Stimulated activated CD4-positive, alpha-beta T cell treated with anti-CD3 and anti-CD28 coated beads, Interleukin-4, amount 100 ng/mL, for 4 hours (primary cell): ENCODE results near the gene RPL37.
A peak's percentile ranks its signal among the peaks of the same experiment; 100 is the strongest.
"Not testable (repeated sequence)": the region's sequence is repeated elsewhere in the genome, so short reads cannot be mapped to it uniquely, and the experiment has no call there.

Experiments
- DNase-seq, 2 experiments: peaks; one replicate each; pipeline ENCODE4 v3.0.0-alpha.2; 2020

The RPL37 gene

GRCh38 chr5:40833712-40834229 is 1.3 kb downstream of the RPL37 start:
- no peak for DNase-seq

GRCh38 chr5:40832345-40832744 is 2.7 kb downstream of the RPL37 start:
- no peak for DNase-seq

- no peak for DNase-seq
These were observed 3.4 kb downstream of the RPL37 start for GRCh38 chr5:40831346-40832210.

DNA sequence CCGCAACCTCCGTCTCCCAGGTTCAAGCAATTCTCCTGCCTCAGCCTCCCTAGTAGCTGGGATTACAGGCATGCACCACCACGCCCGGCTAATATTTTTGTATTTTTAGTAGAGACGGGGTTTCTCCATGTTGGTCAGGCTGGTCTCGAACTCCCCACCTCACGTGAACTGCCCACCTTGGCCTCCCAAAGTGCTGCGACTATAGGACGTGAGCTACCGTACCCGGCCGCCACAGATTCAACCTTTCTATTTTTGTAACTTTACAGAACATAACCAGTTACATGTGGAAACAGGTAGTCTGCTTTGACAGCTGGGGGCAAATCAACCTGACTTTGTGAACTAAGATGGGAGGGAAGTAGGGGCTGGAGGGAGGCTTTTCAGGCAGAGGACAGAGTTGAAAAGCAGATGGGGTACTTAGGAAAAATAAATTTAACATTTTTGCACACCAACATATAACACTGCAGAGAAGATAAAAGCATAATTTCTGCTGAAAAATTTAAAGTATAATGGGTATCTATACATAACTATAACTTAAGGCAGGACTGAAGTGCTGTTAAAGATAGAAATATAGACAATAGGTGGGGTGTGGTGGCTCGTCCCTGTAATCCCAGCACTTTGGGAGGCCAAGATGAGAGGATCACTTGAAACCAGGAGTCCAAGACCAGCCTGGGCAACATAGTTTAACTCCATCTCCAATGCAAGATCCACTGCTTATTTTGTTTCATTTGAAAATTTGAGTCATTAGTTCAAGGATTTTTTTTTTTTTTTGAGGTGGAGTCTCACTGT is 5.1 kb downstream of the RPL37 start:
- no peak for DNase-seq

DNA sequence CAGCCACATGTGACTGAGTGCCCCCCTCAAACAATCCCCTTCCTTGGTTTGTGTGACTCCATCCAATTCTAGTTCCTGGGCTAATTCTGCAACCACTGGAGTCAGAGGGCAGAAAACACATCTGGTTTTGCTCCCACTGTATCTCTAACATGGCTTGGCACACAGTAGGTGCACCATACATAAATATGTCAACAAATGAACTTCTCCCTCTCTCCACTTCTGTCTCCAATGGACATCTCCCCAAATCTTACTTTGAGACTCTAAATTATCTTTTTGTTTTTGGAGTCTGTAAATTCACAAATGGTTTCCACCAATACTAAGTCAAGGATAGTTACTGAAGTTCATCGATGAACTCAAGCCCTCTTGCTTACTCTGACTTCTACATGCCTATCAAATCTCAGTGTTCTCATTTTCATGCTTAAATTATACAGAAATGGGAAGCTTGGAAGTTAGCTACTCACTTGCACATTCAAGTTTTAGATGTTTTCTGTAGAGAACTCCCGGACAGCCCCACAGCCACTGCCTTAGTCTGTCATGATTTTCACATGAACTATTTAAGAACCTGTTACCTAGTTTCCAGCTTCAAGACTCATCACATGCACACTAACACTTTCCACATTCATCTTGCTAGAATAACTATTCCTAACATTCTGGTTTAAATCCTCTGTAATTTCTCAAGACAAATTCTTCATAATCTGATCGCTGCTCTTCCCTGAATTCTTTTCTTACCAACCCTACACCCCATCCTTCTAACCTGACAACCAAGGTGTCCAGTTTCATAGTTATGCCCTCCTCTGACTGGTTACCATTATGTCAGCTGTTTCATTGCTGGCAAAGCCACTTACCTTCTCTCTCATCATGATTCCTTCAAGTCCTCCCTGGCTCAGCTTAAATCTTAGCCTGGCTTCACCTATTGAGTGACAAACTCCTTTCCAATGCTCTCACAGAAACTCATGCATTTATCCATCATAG is 6.0 kb downstream of the RPL37 start:
- no peak for DNase-seq

- DNase-seq: no peak
These were observed 6.9 kb downstream of the RPL37 start for GRCh38 chr5:40828021-40828631.

GRCh38 chr5:40827188-40827977 is 7.6 kb downstream of the RPL37 start:
- DNase-seq: no peak

GRCh38 chr5:40826489-40827187 is 8.4 kb downstream of the RPL37 start:
- DNase-seq: no peak

- not testable (repeated sequence) for DNase-seq
These were observed 9.5 kb downstream of the RPL37 start for GRCh38 chr5:40825461-40826043.

DNA sequence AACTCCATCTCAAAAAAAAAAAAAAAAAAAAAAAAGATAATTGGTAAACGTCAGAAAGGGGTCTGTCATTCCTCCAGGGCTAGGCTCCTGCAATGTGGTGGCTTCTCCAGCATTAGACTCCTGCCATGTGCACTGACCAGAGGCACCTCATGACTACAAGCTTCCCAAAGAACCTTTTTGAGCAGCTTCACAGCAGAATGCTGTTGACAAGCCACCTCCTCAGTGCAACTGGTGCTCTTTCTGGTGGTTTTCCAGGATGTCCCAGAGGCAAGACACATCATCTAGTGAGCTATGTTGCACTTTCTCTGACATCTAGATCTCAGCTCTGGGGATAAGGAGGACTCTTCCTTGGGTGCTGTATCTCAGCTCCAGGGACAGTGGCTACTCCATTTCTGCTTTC is 11.6 kb downstream of the RPL37 start:
- no peak for DNase-seq

DNA sequence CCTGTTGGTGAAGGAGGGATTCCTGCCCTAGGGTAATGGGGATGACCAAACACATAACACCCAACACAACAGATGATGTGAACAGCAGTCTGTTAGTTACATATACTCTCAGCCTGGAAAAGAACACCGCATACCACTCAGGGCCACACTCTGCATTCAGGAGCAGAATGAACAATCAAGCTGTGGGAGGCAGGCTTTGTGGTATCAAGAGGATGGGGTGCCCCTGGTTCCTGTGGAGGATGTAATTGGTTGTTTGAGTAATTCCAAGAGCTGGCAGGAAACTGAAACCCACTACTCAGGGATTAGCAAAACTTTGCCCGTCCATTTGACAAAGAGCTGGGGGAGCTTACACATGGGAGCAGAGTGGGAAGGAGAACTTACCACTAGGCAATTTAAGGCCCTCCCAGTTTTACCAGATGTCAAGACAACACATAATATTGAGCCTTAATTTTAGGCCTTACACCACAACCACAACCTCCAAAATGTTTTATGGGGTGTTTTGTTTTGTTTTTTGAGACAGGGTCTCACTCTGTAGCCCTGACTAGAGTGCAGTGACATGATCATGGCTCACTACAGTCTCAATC is 21.2 kb downstream of the RPL37 start:
- no peak for DNase-seq

GRCh38 chr5:40812125-40812524 is 22.9 kb downstream of the RPL37 start:
- no peak for DNase-seq

DNA sequence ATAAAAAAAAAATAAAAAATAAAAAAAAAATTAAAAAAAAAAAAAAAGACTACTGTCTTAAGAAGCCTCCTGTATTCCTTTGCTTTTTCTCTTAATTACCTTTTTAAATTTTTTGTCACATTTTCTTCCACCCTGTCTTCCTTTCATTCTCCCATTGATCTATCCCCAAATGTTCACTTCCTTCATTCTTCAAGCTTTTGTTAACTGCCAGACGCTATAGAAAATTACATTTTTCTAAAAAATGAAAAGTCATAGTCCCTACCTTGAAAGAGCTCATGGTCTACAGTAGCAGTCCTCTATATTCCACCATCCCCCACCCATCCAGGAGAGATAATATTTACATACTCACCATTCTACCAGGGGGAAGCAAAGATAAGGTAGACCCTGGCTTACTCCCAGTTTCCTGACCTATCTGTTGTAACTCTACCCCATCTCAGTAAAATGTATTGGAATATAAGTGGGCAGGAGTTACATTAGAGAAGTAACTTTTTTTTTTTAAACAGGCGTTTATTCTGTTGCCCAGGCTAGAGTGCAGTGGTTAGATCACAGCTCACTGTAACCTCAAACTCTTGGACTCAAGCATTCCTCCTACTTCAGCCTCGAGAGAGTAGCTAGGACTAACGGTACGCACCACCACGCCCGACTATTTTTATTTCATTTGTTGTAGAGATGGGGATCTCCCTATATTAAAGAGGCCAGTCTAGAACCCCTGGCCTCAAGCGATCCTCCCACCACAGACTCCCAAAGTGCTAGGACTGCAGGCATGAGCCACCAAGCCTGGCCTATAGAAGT is 33.1 kb downstream of the RPL37 start:
- DNase-seq: no peak

DNA sequence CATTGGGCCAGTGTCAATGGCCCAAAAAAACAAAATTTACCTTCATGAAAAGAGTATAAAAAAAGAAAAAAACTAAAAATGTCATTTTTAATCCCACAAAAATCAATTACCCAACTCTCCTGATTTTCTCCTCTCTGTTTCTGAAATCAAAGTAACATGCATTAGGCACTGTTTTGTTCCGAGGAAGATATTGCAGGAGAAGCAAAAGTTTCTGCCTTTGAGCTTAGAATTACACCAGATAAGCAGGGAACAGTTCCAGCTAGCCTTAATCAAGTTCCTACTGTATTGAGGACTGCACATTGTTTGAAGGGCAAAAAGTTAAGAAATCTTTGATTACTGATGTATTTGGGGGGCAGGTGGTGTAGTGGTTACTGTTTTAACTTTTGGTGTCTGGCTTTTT is 35.8 kb downstream of the RPL37 start:
- DNase-seq: no peak

DNA sequence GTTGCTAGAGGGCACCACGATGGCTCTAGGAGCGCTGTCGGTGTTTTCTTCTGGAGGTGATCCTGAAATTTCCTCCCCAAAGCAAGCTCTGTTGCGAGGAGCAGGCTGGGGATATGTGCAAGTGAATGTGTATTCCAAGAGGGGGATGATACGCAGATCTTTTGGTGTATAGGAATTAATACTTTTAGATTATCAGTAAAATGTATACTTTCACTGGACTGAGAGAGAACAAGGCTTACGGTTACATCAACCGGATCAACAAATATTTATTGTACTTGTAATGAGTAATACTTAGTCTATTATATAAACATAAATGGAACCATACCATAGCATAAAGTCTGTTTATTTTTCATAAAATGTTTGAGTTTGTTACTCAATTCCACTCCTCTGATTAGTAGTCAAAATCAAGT is 36.2 kb downstream of the RPL37 start:
- no peak for DNase-seq

- DNase-seq: peak; percentile 83 to 90
These were observed 36.8 kb downstream of the RPL37 start, which contains the start of gene PRKAA1 for GRCh38 chr5:40798012-40798800. PRKAA1 (minus strand) TSS chr5:40798374; CDS start chr5:40798189, 185 bp downstream.

DNA sequence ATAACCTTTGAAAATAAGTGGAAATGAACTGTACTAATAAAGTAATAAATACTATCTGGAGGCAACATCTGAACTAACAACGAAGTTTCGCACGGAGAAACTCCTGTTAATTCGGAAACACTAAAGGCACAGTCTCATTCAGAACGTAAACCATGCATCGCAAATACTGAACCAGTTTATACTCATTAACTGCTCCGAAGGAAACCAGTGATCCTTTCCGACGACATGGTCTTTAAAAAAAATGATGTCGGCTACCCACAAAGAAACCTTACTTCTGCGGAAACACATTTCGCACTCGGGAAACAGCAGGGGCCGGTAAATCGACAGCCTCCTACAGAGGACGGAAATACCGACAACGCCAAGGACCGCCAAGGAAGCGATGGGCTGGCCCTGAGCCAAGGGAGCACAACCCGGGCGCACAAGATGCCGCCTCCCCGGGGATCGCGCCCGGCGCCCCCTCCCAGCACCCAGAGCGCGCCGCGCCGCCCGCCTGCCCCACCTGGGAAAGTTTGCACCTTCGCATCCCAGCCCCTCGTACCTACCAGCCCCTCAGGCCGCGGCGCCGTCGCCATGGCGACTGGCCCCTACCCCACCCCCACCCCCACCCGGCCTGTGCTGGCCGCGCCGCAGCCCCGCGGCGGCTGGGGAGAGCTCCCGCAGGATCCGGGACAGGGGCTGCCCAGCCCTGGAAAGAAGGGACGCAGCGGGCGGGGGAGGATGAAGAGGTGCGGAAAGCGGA is 37.6 kb downstream of the RPL37 start:
- DNase-seq: peak; percentile 64 to 70
